ENCODE measurements around the gene TSKU. TPM values are rescaled to one million over a fixed set of nuclear protein-coding genes. Genes with fewer than 3 reads are reported as not detected.

TSKU gene
- total and polyA plus RNA-seq, 2 experiments from 2014 or later = 11.7 to 31.1 TPM

DNA sequence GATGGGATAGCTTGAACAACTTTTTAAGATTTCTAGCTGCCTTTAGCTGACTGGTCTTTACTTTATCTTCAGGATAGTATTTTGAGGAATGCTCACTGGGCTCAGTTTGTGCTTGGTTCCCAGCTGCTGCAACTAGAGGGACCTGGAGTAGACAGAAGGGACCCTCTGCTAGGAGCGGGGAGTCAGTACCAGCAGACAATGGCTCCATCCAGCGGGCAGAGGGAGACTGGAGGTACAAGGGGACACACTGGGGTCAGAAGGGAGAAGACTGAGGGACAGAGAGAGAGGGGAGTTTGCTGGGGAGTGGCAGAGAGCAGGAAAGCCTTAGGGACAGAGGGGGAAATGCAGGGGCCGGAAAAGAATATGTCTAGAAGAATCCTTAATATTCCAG lies 55.5 kb downstream of the TSKU start:
- Histone ChIP-seq H3K4me1 (ENCODE audit: insufficient read depth) (0 out of 2 replicates have a peak, but pooled peaks cover 5% of the 10 kb centered on the region), H3K79me2 (replicated peaks; ENCODE audit: insufficient read depth) (no peaks in the 10 kb centered on the region), H3K36me3 (ENCODE audit: insufficient read depth) (no peaks in the 10 kb centered on the region), H3K4me3 (no peak overlapping the region), H3F3A (replicated peaks; ENCODE audit: low read depth) (no peaks in the 10 kb centered on the region), H3K27me3 (ENCODE audit: insufficient read depth) (no peaks in the 10 kb centered on the region), H2AFZ (peak overlapping the region; percentile 1; the same call in 1 of the 2 replicates), H3K27ac (ENCODE audit: low read depth) (no peak overlapping the region), H3K4me2 (no peak overlapping the region), H3K9me2 (ENCODE audit: insufficient read depth) (no peaks in the 10 kb centered on the region), H4K20me1 (replicated peaks; ENCODE audit: insufficient read depth) (no peaks in the 10 kb centered on the region)
- Mint-ChIP-seq H3K36me3 (ENCODE audit: low read depth) (no peaks in the 10 kb centered on the region), H3K4me3 (no peak overlapping the region), H3K27ac (no peak overlapping the region), H3K27me3 (ENCODE audit: insufficient read depth, low read depth, poor library complexity) (peaks cover 5% of the 10 kb centered on the region), H3K9me3 (no peaks in the 10 kb centered on the region), H3K4me1 (peaks cover 11% of the 10 kb centered on the region; the same call in 2 of the 3 replicates)
- peak; percentile 82 for DNase-seq (ENCODE audit: low spot score)
- ATAC-seq = peak; percentile 97
- TF ChIP-seq, protein P1, sequence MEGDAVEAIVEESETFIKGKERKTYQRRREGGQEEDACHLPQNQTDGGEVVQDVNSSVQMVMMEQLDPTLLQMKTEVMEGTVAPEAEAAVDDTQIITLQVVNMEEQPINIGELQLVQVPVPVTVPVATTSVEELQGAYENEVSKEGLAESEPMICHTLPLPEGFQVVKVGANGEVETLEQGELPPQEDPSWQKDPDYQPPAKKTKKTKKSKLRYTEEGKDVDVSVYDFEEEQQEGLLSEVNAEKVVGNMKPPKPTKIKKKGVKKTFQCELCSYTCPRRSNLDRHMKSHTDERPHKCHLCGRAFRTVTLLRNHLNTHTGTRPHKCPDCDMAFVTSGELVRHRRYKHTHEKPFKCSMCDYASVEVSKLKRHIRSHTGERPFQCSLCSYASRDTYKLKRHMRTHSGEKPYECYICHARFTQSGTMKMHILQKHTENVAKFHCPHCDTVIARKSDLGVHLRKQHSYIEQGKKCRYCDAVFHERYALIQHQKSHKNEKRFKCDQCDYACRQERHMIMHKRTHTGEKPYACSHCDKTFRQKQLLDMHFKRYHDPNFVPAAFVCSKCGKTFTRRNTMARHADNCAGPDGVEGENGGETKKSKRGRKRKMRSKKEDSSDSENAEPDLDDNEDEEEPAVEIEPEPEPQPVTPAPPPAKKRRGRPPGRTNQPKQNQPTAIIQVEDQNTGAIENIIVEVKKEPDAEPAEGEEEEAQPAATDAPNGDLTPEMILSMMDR (conservative IDR thresholded peaks at IDR 0.05; ENCODE audit: low read depth in 2 of 2) = peak; percentile 72 to 94
- TF ChIP-seq, protein P2, sequence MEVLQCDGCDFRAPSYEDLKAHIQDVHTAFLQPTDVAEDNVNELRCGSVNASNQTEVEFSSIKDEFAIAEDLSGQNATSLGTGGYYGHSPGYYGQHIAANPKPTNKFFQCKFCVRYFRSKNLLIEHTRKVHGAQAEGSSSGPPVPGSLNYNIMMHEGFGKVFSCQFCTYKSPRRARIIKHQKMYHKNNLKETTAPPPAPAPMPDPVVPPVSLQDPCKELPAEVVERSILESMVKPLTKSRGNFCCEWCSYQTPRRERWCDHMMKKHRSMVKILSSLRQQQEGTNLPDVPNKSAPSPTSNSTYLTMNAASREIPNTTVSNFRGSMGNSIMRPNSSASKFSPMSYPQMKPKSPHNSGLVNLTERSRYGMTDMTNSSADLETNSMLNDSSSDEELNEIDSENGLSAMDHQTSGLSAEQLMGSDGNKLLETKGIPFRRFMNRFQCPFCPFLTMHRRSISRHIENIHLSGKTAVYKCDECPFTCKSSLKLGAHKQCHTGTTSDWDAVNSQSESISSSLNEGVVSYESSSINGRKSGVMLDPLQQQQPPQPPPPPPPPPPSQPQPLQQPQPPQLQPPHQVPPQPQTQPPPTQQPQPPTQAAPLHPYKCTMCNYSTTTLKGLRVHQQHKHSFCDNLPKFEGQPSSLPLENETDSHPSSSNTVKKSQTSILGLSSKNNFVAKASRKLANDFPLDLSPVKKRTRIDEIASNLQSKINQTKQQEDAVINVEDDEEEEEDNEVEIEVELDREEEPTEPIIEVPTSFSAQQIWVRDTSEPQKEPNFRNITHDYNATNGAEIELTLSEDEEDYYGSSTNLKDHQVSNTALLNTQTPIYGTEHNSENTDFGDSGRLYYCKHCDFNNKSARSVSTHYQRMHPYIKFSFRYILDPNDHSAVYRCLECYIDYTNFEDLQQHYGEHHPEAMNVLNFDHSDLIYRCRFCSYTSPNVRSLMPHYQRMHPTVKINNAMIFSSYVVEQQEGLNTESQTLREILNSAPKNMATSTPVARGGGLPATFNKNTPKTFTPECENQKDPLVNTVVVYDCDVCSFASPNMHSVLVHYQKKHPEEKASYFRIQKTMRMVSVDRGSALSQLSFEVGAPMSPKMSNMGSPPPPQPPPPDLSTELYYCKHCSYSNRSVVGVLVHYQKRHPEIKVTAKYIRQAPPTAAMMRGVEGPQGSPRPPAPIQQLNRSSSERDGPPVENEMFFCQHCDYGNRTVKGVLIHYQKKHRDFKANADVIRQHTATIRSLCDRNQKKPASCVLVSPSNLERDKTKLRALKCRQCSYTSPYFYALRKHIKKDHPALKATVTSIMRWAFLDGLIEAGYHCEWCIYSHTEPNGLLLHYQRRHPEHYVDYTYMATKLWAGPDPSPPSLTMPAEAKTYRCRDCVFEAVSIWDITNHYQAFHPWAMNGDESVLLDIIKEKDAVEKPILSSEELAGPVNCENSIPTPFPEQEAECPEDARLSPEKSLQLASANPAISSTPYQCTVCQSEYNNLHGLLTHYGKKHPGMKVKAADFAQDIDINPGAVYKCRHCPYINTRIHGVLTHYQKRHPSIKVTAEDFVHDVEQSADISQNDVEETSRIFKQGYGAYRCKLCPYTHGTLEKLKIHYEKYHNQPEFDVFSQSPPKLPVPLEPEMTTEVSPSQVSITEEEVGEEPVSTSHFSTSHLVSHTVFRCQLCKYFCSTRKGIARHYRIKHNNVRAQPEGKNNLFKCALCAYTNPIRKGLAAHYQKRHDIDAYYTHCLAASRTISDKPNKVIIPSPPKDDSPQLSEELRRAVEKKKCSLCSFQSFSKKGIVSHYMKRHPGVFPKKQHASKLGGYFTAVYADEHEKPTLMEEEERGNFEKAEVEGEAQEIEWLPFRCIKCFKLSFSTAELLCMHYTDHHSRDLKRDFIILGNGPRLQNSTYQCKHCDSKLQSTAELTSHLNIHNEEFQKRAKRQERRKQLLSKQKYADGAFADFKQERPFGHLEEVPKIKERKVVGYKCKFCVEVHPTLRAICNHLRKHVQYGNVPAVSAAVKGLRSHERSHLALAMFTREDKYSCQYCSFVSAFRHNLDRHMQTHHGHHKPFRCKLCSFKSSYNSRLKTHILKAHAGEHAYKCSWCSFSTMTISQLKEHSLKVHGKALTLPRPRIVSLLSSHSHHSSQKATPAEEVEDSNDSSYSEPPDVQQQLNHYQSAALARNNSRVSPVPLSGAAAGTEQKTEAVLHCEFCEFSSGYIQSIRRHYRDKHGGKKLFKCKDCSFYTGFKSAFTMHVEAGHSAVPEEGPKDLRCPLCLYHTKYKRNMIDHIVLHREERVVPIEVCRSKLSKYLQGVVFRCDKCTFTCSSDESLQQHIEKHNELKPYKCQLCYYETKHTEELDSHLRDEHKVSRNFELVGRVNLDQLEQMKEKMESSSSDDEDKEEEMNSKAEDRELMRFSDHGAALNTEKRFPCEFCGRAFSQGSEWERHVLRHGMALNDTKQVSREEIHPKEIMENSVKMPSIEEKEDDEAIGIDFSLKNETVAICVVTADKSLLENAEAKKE (CRISPR knock-in tag; IDR thresholded peaks at IDR 0.05) = peak; percentile 74
- no peak for TF ChIP-seq EZH2phosphoT487 (IDR thresholded peaks at IDR 0.05; ENCODE audit: unreplicated experiment)

DNA sequence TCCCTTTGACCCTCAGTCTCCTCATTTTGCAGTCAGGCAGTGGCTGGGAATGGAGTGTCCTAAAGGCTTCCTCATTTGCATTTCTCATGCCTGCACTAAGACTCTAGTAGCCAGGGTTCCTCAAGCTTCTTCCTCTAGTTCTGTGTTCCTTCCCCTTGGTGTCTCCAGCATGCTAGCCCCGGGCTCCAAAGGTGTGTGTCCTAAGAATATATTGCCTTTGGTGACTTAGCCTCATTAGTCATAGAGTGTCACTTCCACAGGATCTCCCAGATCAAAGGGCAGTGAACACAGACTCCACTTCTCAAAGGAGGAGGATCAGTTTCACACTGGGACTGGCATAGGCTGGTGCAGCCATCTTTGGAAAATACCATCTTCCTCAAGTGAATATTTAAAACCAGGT lies 56.2 kb downstream of the TSKU start:
- H3K36me3 ChIP-seq (ENCODE audit: insufficient read depth) = no peaks in the 10 kb centered on the region
- H3K4me2 ChIP-seq = no peak overlapping the region
- ATAC-seq = no peak
- TF ChIP-seq POLR2AphosphoS5 (IDR thresholded peaks at IDR 0.05; ENCODE audit: low read depth) (no peak), JUNB (IDR thresholded peaks at IDR 0.05; ENCODE audit: unreplicated experiment) (no peak), NANOG (IDR thresholded peaks at IDR 0.05; ENCODE audit: borderline replicate concordance) (no peak), EZH2phosphoT487 (IDR thresholded peaks at IDR 0.05; ENCODE audit: unreplicated experiment) (no peak), STAT1 (IDR thresholded peaks at IDR 0.05; ENCODE audit: unreplicated experiment) (no peak), ZNF331 (CRISPR knock-in tag; IDR thresholded peaks at IDR 0.05; ENCODE audit: low read depth) (no peak), CREB1 (CRISPR knock-in tag; IDR thresholded peaks at IDR 0.05; ENCODE audit: low read depth) (no peak), ZNF114 (CRISPR knock-in tag; IDR thresholded peaks at IDR 0.05) (no peak)
- TF ChIP-seq, protein P3, sequence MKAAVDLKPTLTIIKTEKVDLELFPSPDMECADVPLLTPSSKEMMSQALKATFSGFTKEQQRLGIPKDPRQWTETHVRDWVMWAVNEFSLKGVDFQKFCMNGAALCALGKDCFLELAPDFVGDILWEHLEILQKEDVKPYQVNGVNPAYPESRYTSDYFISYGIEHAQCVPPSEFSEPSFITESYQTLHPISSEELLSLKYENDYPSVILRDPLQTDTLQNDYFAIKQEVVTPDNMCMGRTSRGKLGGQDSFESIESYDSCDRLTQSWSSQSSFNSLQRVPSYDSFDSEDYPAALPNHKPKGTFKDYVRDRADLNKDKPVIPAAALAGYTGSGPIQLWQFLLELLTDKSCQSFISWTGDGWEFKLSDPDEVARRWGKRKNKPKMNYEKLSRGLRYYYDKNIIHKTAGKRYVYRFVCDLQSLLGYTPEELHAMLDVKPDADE (IDR thresholded peaks at IDR 0.05) = no peak
- TF ChIP-seq, protein P1 (conservative IDR thresholded peaks at IDR 0.05; ENCODE audit: low read depth in 2 of 2) = no peak

More for the DNA sequence above, 56.2 kb downstream of the TSKU start:
- no peak overlapping the region for H2AFZ ChIP-seq
- Mint-ChIP-seq H3K4me3 (no peak overlapping the region), H3K27ac (no peak overlapping the region), H3K27me3 (ENCODE audit: insufficient read depth, low read depth, poor library complexity) (peaks cover 5% of the 10 kb centered on the region), H3K9me3 (no peaks in the 10 kb centered on the region), H3K36me3 (ENCODE audit: low read depth) (no peaks in the 10 kb centered on the region), H3K4me1 (peaks cover 11% of the 10 kb centered on the region; the same call in 2 of the 3 replicates)
- no peaks in the 10 kb centered on the region for H3K79me2 ChIP-seq (replicated peaks; ENCODE audit: insufficient read depth)
- H3F3A ChIP-seq (replicated peaks; ENCODE audit: low read depth) = no peaks in the 10 kb centered on the region
- H4K20me1 ChIP-seq (replicated peaks; ENCODE audit: insufficient read depth) = no peaks in the 10 kb centered on the region
- DNase-seq (ENCODE audit: low spot score) = no peak
- H3K27me3 ChIP-seq (ENCODE audit: insufficient read depth) = no peaks in the 10 kb centered on the region
- H3K4me1 ChIP-seq (ENCODE audit: insufficient read depth) = 0 out of 2 replicates have a peak, but pooled peaks cover 5% of the 10 kb centered on the region
- H3K4me3 ChIP-seq = no peak overlapping the region
- no peak overlapping the region for H3K27ac ChIP-seq (ENCODE audit: low read depth)
- no peaks in the 10 kb centered on the region for H3K9me2 ChIP-seq (ENCODE audit: insufficient read depth)

Data from GM23338 (cell line).